Lung microvascular endothelial cell (primary cell): ENCODE data around the gene ENKUR. TPM values are rescaled to one million over a fixed set of nuclear protein-coding genes. Genes with fewer than 3 reads are reported as not detected.
"Not testable (repeated sequence)": the region's sequence is repeated elsewhere in the genome, so short reads cannot be mapped to it uniquely, and the experiment has no call there.

ENCODE experiments used
- DNase-seq, 2 donors: peaks; one replicate each; pipeline versions ENCODE4 v3.0.0 to v3.0.0-alpha.2; 2010; ENCODE audit warnings: low read depth in 2 of 2
- total RNA-seq: library from RNA; depleted of rRNA; stranded (reverse); fragments of >200 nt; gene quantifications from 2 replicates; pipeline ENCODE4 v1.2.1, GENCODE V29; 2014

The ENKUR gene
- total RNA-seq, 1 donor from 2014 or later = 0.20 TPM

GRCh38 chr10:25024528-25024927, 8.6 kb upstream of the ENKUR start:
- peak; percentile 4 to 56 for DNase-seq

DNA sequence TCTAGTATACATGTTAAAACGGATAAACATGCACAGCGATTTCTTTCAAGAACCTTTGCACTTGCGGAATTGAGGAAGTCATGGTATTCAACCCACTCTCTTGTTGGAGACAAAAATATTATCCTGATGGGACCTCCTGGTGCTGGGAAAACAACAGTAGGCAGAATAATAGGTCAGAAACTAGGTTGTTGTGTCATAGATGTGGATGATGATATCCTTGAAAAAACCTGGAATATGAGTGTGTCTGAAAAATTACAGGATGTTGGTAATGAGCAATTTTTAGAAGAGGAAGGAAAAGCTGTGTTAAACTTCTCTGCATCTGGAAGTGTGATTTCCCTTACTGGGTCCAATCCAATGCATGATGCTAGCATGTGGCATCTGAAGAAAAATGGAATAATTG, 7.3 kb upstream of the ENKUR start:
- DNase-seq = peak; percentile 92 to 93

GRCh38 chr10:25018703-25019102, 2.7 kb upstream of the ENKUR start:
- DNase-seq = no peak

- no peak for DNase-seq
These were observed 1.7 kb upstream of the ENKUR start for GRCh38 chr10:25017661-25018060.

DNA sequence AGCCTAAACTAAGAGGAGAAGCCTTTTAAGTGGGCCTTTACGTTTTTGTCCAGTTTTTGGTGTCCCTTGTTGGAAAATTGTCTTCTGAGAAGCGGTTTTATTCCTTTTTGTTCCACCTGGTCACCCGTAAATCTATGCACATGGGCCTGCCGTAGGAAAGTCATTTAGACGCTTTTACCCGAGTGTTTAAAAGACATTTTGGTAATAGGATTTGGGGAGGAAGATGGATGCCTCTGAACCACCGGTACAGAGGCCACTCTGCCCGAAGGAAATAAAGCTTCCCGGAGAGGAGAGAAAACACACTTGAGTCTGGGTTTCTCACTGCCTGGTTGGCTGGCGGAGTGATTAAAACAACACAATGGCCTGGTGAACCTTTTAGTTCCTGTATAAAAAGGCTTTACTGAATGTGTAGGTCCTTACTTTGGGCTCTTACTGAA, 1.2 kb upstream of the ENKUR start:
- peak; percentile 44 for DNase-seq

- DNase-seq = peak; percentile 99
These were observed 607 bp upstream of the ENKUR start, which contains the start of gene THNSL1 for GRCh38 chr10:25016376-25017153. THNSL1 (plus strand) TSS chr10:25016612; CDS start chr10:25023224, 6,612 bp downstream.

DNA sequence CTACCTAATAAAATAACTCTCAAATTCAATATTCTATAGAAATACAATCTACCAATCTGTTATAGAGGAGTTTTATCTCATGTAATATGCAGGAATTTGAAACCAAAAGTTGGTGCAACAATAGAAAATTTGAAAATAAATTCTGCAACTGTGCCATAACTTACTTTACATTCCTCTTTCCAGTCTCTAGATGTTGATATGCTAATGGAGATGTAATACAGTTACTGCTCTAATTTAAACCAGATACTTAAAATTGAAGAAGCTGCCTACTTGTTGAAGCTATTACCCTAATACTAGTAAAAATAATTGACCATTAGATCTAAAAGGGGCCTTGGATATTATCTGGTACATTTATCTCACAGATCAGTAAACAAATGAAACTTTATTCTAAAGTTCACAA, 1.4 kb downstream of the ENKUR start:
- DNase-seq = no peak

GRCh38 chr10:25011591-25011990, 4.4 kb downstream of the ENKUR start:
- not testable (repeated sequence) for DNase-seq

- DNase-seq = no peak
These were observed 17.9 kb downstream of the ENKUR start for GRCh38 chr10:24998044-24998443.

GRCh38 chr10:24995072-24995471, 20.9 kb downstream of the ENKUR start:
- no peak for DNase-seq

DNA sequence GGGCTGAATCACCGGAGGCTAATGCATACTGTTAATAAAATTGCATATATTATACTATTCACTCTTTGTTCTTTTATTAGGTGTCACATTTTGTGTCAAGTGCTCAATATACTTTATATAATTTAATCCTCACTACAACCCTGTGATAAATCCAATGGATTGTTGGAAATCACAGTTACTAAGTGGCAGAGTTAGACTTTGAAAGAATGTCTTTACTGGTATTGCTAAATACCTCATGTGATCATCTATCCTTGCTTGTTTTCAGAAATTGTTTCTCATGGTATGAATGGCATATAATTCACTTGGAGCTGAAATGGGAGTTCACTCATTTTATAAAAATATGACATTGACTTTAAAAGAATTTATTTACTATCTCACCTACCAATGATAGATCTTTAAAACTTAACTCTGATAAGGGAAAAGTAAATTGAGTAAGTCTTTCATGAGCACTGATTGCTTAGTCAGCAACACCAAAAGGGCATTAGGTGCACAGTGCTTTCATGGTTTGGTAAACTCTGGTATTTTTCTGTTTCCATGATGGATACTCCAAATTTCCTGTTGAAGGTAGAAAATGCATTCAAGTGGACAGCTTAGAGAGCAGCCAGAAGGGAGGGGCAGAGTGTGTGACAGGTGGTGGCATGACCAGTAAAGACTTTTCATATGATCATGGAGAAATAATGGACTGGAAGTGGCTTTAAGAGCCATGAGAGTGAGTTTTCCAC, 22.6 kb downstream of the ENKUR start:
- DNase-seq = no peak

- peak in 1 of 2 donors; percentile 57 for DNase-seq
These were observed 23.3 kb downstream of the ENKUR start for GRCh38 chr10:24992512-24993133.

DNA sequence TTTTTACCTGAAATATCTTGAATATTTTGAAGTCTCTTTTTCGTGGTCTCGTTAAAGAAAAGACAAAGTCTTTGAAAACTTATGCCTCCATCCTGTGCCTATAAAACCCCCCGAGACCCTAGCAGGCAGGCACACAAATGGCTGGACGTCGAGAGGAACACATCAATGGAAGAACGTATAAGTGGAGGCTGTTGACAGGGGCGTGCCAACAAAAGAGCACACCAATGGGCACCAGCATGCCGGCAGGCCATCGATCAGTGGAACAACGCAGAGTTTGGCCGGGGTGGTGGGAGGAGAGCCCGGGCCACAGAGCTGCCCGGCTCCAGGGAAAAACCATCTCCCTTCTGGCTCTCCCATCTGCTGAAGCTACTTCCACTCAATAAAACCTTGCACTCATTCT, 24.7 kb downstream of the ENKUR start:
- no peak for DNase-seq

- peak in 1 of 2 donors; percentile 26 for DNase-seq
These were observed 26.1 kb downstream of the ENKUR start for GRCh38 chr10:24989867-24990266.

DNA sequence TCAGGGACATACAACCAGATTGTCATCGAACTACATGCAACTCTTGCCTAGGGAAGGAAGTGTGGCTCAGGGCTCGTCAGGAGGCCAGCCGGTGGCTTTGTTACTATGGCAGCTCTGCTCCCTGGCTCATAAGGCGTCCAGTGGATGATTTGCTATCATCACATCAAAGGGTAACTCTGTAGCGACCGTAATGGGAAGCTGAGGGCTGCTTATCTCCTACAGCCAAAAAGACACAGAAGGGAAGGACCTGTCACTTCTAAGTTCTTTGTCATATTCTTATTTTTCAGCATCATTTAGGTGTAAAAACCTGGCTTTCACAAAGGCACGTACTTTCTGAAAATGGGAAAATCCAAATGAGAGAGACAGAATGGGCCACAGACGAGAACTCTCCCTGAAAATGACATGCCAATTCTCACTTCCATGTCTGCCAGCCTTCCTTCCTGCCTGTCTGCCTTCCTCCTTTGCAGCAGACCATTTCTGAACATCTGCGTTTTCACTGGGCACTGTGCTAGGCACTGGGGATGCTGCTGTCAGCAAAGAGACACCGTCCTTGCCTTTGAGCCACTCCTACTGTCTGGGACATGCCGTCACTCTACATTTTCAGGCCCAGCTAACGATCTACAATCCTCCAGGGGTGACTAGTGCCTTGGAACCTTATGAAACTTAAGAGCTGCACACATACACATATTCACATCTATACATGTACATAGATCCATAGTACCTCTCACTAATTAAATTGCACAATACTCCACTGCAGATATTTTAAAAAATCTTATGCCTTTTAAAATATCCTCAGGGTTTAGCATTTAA, 26.9 kb downstream of the ENKUR start:
- peak; percentile 7 to 45 for DNase-seq

DNA sequence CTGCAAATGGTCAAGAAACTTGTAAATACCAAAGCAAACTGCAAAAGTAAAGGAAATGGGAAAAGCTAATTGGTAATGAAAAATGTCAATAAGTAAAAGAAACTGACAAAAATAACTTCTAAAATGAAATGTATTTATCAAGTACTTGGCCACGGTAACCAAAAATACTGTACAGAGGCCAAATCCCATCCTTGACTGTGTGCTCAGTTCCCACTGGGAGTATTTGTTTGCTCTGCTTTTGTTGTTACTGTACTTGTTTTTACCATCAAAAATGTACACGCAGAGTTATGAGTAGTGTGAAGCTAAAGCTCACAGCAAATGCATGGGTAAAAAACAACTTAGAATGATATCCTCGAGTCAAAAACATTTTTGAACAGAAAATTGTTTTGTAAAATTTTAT, 31.1 kb downstream of the ENKUR start:
- no peak for DNase-seq

GRCh38 chr10:24983946-24984345, 32.0 kb downstream of the ENKUR start:
- DNase-seq = no peak

GRCh38 chr10:24983130-24983529, 32.8 kb downstream of the ENKUR start:
- no peak for DNase-seq

- no peak for DNase-seq
These were observed 33.4 kb downstream of the ENKUR start for GRCh38 chr10:24982319-24983112.

GRCh38 chr10:24981161-24981710, 34.7 kb downstream of the ENKUR start:
- no peak for DNase-seq
